PC-3 (cell line): ENCODE data around the gene FTO.

Experiments used
- CTCF ChIP-seq: fragments of 300-600 bp; sonication (generic); conservative IDR thresholded peaks from 2 replicates; pipeline ENCODE4 v1.5.1; 2017; ENCODE audit warnings: antibody characterized with exemption, low read depth, mild to moderate bottlenecking, low read length
- EZH2 ChIP-seq: fragments of 300-600 bp; sonication (generic); IDR thresholded peaks from one replicate; pipeline ENCODE4 v1.6.1; 2017; ENCODE audit warnings: antibody characterized with exemption, mild to moderate bottlenecking, low read length; ENCODE audit not compliant: unreplicated experiment
- EZH2phosphoT487 ChIP-seq: fragments of 300-600 bp; sonication (generic); IDR thresholded peaks from 2 replicates; pipeline ENCODE4 v1.6.1; 2018; ENCODE audit warnings: mild to moderate bottlenecking, antibody characterized with exemption, low read length, borderline replicate concordance

- TF ChIP-seq CTCF (no peak), EZH2 (no peak), EZH2phosphoT487 (no peak)
These were observed 37.1 kb downstream of the FTO start for GRCh38 chr16:53740933-53741531.
